ENCODE measurements around the gene ACOT11.

GRCh38 chr1:54501849-54502248, 46.2 kb upstream of the ACOT11 start:
- no peak for TF ChIP-seq CTCF (IDR thresholded peaks at IDR 0.05)
- no peak for TF ChIP-seq ELF4 (CRISPR knock-in tag; IDR thresholded peaks at IDR 0.05; ENCODE audit: low read depth)
- no peak for TF ChIP-seq USF2 (CRISPR knock-in tag; IDR thresholded peaks at IDR 0.05)
- TF ChIP-seq ZNF416 (CRISPR knock-in tag; IDR thresholded peaks at IDR 0.05) = no peak
- no peak for TF ChIP-seq ARID4B (CRISPR knock-in tag; IDR thresholded peaks at IDR 0.05; ENCODE audit: borderline replicate concordance)
- TF ChIP-seq JUN (CRISPR knock-in tag; IDR thresholded peaks at IDR 0.05) = no peak
- no peak for TF ChIP-seq ETV6 (CRISPR knock-in tag; IDR thresholded peaks at IDR 0.05)
- no peak for TF ChIP-seq ATF3 (CRISPR knock-in tag; conservative IDR thresholded peaks at IDR 0.05)
- no peak for TF ChIP-seq ZNF281 (CRISPR knock-in tag; IDR thresholded peaks at IDR 0.05)
- no peak for TF ChIP-seq GABPB1 (CRISPR knock-in tag; IDR thresholded peaks at IDR 0.05)
- no peak for TF ChIP-seq FOXK1 (CRISPR knock-in tag; IDR thresholded peaks at IDR 0.05)
- TF ChIP-seq SP1 (CRISPR knock-in tag; conservative IDR thresholded peaks at IDR 0.05) = no peak
- no peak for TF ChIP-seq ZNF232 (CRISPR knock-in tag; IDR thresholded peaks at IDR 0.05)
